Measurements from ENCODE around the gene SLC35G1.
A peak's percentile ranks its signal among the peaks of the same experiment; 100 is the strongest.

Gene SLC35G1

GRCh38 chr10:93893646-93894515 is at the start of gene SLC35G1:
Gene SLC35G1, plus strand, starts transcription at chr10:93893978. Its CDS starts 56 bp downstream, at chr10:93894034.
- Histone ChIP-seq H3K4me3 (ENCODE audit: low read length) (peak within 1 kb of the TSS; percentile 82), H3K27ac (ENCODE audit: low read length) (no peak within 1 kb of the TSS), H3K4me1 (ENCODE audit: insufficient read depth, low read length) (peaks cover 16% of the 10 kb centered on the region; the same call in 1 of the 2 replicates), H3K36me3 (ENCODE audit: insufficient read depth, low read depth, low read length) (no peaks in the 10 kb centered on the region), H3K9ac (ENCODE audit: low read depth, low read length) (peak within 1 kb of the TSS; percentile 79), H3K9me3 (ENCODE audit: insufficient read depth, low read depth, low read length) (no peaks in the 10 kb centered on the region), H3K27me3 (ENCODE audit: insufficient read depth, low read length) (peaks cover 32% of the 10 kb centered on the region)

GRCh38 chr10:93844979-93845626 is 48.7 kb upstream of the SLC35G1 start:
- no peak overlapping the region for H3K9ac ChIP-seq (ENCODE audit: low read depth, low read length)
- peaks cover 16% of the 10 kb centered on the region for H3K9me3 ChIP-seq (ENCODE audit: insufficient read depth, low read depth, low read length)
- no peak overlapping the region for H3K4me3 ChIP-seq (ENCODE audit: low read length)
- H3K36me3 ChIP-seq (ENCODE audit: insufficient read depth, low read depth, low read length), result no peaks in the 10 kb centered on the region
- H3K27ac ChIP-seq (ENCODE audit: low read length), result no peak overlapping the region
- H3K27me3 ChIP-seq (ENCODE audit: insufficient read depth, low read length), result peaks cover 100% of the 10 kb centered on the region
- H3K4me1 ChIP-seq (ENCODE audit: insufficient read depth, low read length), result peaks cover 9% of the 10 kb centered on the region; the same call in 1 of the 2 replicates

- H3K4me3 ChIP-seq (ENCODE audit: low read length), result no peak overlapping the region
- H3K27me3 ChIP-seq (ENCODE audit: insufficient read depth, low read length), result peaks cover 80% of the 10 kb centered on the region
- no peaks in the 10 kb centered on the region for H3K36me3 ChIP-seq (ENCODE audit: insufficient read depth, low read depth, low read length)
- H3K27ac ChIP-seq (ENCODE audit: low read length), result no peak overlapping the region
- H3K9me3 ChIP-seq (ENCODE audit: insufficient read depth, low read depth, low read length), result peaks cover 13% of the 10 kb centered on the region
- H3K4me1 ChIP-seq (ENCODE audit: insufficient read depth, low read length), result peaks cover 13% of the 10 kb centered on the region; the same call in 1 of the 2 replicates
- H3K9ac ChIP-seq (ENCODE audit: low read depth, low read length), result no peak overlapping the region
These were observed 44.2 kb upstream of the SLC35G1 start for GRCh38 chr10:93849593-93849992.

GRCh38 chr10:93850031-93851015 is 43.5 kb upstream of the SLC35G1 start:
- peaks cover 13% of the 10 kb centered on the region; the same call in 1 of the 2 replicates for H3K4me1 ChIP-seq (ENCODE audit: insufficient read depth, low read length)
- H3K36me3 ChIP-seq (ENCODE audit: insufficient read depth, low read depth, low read length), result no peaks in the 10 kb centered on the region
- H3K9ac ChIP-seq (ENCODE audit: low read depth, low read length), result no peak overlapping the region
- H3K9me3 ChIP-seq (ENCODE audit: insufficient read depth, low read depth, low read length), result peaks cover 13% of the 10 kb centered on the region
- H3K27me3 ChIP-seq (ENCODE audit: insufficient read depth, low read length), result peaks cover 79% of the 10 kb centered on the region
- H3K4me3 ChIP-seq (ENCODE audit: low read length), result peak overlapping the region; percentile 25; the same call in 1 of the 2 replicates
- H3K27ac ChIP-seq (ENCODE audit: low read length), result no peak overlapping the region

- Histone ChIP-seq H3K4me3 (ENCODE audit: low read length) (no peak overlapping the region), H3K4me1 (ENCODE audit: insufficient read depth, low read length) (peaks cover 13% of the 10 kb centered on the region; the same call in 1 of the 2 replicates), H3K9me3 (ENCODE audit: insufficient read depth, low read depth, low read length) (peaks cover 9% of the 10 kb centered on the region), H3K27ac (ENCODE audit: low read length) (no peak overlapping the region), H3K36me3 (ENCODE audit: insufficient read depth, low read depth, low read length) (no peaks in the 10 kb centered on the region), H3K27me3 (ENCODE audit: insufficient read depth, low read length) (peaks cover 71% of the 10 kb centered on the region), H3K9ac (ENCODE audit: low read depth, low read length) (no peak overlapping the region)
These were observed 42.6 kb upstream of the SLC35G1 start for GRCh38 chr10:93851169-93851568.

GRCh38 chr10:93852476-93853095 is 41.2 kb upstream of the SLC35G1 start:
- Histone ChIP-seq H3K36me3 (ENCODE audit: insufficient read depth, low read depth, low read length) (no peaks in the 10 kb centered on the region), H3K27ac (ENCODE audit: low read length) (no peak overlapping the region), H3K4me1 (ENCODE audit: insufficient read depth, low read length) (peaks cover 13% of the 10 kb centered on the region; the same call in 1 of the 2 replicates), H3K4me3 (ENCODE audit: low read length) (no peak overlapping the region), H3K27me3 (ENCODE audit: insufficient read depth, low read length) (peaks cover 58% of the 10 kb centered on the region), H3K9ac (ENCODE audit: low read depth, low read length) (no peak overlapping the region), H3K9me3 (ENCODE audit: insufficient read depth, low read depth, low read length) (peaks cover 6% of the 10 kb centered on the region)

GRCh38 chr10:93854975-93855374 is 38.8 kb upstream of the SLC35G1 start:
- Histone ChIP-seq H3K4me1 (ENCODE audit: insufficient read depth, low read length) (peaks cover 11% of the 10 kb centered on the region; the same call in 1 of the 2 replicates), H3K36me3 (ENCODE audit: insufficient read depth, low read depth, low read length) (no peaks in the 10 kb centered on the region), H3K4me3 (ENCODE audit: low read length) (no peak overlapping the region), H3K27me3 (ENCODE audit: insufficient read depth, low read length) (peaks cover 43% of the 10 kb centered on the region), H3K9me3 (ENCODE audit: insufficient read depth, low read depth, low read length) (no peaks in the 10 kb centered on the region), H3K9ac (ENCODE audit: low read depth, low read length) (no peak overlapping the region), H3K27ac (ENCODE audit: low read length) (no peak overlapping the region)

GRCh38 chr10:93856349-93857145 is 37.2 kb upstream of the SLC35G1 start:
- Histone ChIP-seq H3K27ac (ENCODE audit: low read length) (no peak overlapping the region), H3K4me1 (ENCODE audit: insufficient read depth, low read length) (no peaks in the 10 kb centered on the region), H3K9me3 (ENCODE audit: insufficient read depth, low read depth, low read length) (0 out of 2 replicates have a peak, but pooled peaks cover under 1% of the 10 kb centered on the region), H3K27me3 (ENCODE audit: insufficient read depth, low read length) (peaks cover 27% of the 10 kb centered on the region), H3K4me3 (ENCODE audit: low read length) (no peak overlapping the region), H3K36me3 (ENCODE audit: insufficient read depth, low read depth, low read length) (no peaks in the 10 kb centered on the region), H3K9ac (ENCODE audit: low read depth, low read length) (no peak overlapping the region)

- no peak overlapping the region for H3K4me3 ChIP-seq (ENCODE audit: low read length)
These were observed 34.6 kb upstream of the SLC35G1 start for GRCh38 chr10:93859049-93859655.

GRCh38 chr10:93861825-93862224 is 32.0 kb upstream of the SLC35G1 start:
- no peak overlapping the region for H3K27ac ChIP-seq (ENCODE audit: low read length)
- H3K9me3 ChIP-seq (ENCODE audit: insufficient read depth, low read depth, low read length), result peaks cover 9% of the 10 kb centered on the region; the same call in 1 of the 2 replicates

More at GRCh38 chr10:93859049-93859655, 34.6 kb upstream of the SLC35G1 start:
- H3K27ac ChIP-seq (ENCODE audit: low read length), result no peak overlapping the region
- no peaks in the 10 kb centered on the region for H3K4me1 ChIP-seq (ENCODE audit: insufficient read depth, low read length)
- peaks cover 17% of the 10 kb centered on the region; the same call in 1 of the 2 replicates for H3K27me3 ChIP-seq (ENCODE audit: insufficient read depth, low read length)
- H3K36me3 ChIP-seq (ENCODE audit: insufficient read depth, low read depth, low read length), result no peaks in the 10 kb centered on the region
- H3K9ac ChIP-seq (ENCODE audit: low read depth, low read length), result no peak overlapping the region
- H3K9me3 ChIP-seq (ENCODE audit: insufficient read depth, low read depth, low read length), result peaks cover 9% of the 10 kb centered on the region; the same call in 1 of the 2 replicates

More at GRCh38 chr10:93861825-93862224, 32.0 kb upstream of the SLC35G1 start:
- H3K27me3 ChIP-seq (ENCODE audit: insufficient read depth, low read length), result peaks cover 11% of the 10 kb centered on the region; the same call in 1 of the 2 replicates
- H3K36me3 ChIP-seq (ENCODE audit: insufficient read depth, low read depth, low read length), result no peaks in the 10 kb centered on the region
- H3K9ac ChIP-seq (ENCODE audit: low read depth, low read length), result no peak overlapping the region
- H3K4me3 ChIP-seq (ENCODE audit: low read length), result no peak overlapping the region
- no peaks in the 10 kb centered on the region for H3K4me1 ChIP-seq (ENCODE audit: insufficient read depth, low read length)
